ENCODE data around the gene B3GNT3. TPM values are rescaled to one million over a fixed set of nuclear protein-coding genes. Genes with fewer than 3 reads are reported as not detected.

Gene B3GNT3
- total RNA-seq, 1 experiment from 2014 or later, result 22.2 TPM

DNA sequence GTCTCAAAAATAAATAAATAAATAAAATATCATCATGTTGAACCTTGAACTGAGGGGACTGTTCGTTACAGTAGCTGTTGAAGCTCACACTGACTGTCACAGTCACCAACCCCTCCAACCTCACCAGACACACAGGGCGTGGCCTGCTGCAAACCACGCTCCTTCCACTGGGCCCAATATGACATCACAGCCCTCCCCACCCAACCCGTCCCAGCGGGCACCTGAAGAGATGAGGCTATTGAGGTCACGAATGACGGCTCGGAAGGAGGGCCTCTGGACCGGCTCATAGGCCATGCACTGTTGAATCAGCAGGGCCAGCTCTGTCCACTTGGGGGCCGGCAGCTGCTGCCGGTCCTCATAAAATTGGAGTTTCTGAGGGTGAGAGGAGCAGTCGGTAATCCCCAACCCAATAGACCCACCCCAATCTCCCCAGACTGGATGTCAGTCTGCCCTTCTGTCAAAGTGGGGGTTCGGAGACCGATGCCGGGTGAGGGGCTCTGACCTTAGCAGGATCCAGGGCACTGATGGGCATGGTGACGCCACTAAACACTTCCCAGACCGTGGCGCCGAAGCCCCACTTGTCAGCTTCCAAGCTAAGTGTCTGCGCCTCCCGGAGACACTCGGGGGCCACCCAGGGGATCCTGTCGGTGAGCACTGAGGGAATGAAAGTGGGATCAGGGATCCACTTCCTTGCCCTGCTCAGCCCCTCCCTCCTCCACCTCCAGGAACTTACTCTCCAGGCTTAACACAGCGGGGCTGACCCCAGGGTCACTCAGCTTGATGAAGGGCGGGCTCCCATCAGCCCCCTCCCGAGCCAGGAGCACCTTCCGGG lies 39.6 kb downstream of the B3GNT3 start:
- no peaks in the 10 kb centered on the region for H3K79me2 ChIP-seq (ENCODE audit: insufficient read depth, low read length)
- no peak overlapping the region for H3K27ac ChIP-seq (ENCODE audit: low read depth, low read length)
- H3K4me3 ChIP-seq (replicated peaks in 1 of 2; ENCODE audit: low read depth in 1 of 2, low read length in 2 of 2), result no peak overlapping the region
- RAD21 ChIA-PET (ENCODE audit: low non-redundant PET in 1 of 2, low total read pairs in 2 of 2, uncharacterized antibody in 2 of 2, unreplicated experiment in 2 of 2), result no interaction called here
- DNase-seq (ENCODE audit: low read depth, low spot score) (no peak), ATAC-seq (no peak)
- H3K36me3 ChIP-seq (ENCODE audit: control insufficient read depth in 1 of 2, insufficient read depth in 2 of 2, low read length in 2 of 2), result no peaks in the 10 kb centered on the region
- no peaks in the 10 kb centered on the region for H3K9me2 ChIP-seq (ENCODE audit: insufficient read depth)
- H4K20me1 ChIP-seq (ENCODE audit: insufficient read depth), result no peaks in the 10 kb centered on the region
- H3K4me2 ChIP-seq (ENCODE audit: low read length), result no peak overlapping the region
- BruUV-seq (replicated peaks), result no TSS peak
- intact Hi-C loops (cut with micrococcal nuclease), result no loop called here
- TF ChIP-seq, protein P1, sequence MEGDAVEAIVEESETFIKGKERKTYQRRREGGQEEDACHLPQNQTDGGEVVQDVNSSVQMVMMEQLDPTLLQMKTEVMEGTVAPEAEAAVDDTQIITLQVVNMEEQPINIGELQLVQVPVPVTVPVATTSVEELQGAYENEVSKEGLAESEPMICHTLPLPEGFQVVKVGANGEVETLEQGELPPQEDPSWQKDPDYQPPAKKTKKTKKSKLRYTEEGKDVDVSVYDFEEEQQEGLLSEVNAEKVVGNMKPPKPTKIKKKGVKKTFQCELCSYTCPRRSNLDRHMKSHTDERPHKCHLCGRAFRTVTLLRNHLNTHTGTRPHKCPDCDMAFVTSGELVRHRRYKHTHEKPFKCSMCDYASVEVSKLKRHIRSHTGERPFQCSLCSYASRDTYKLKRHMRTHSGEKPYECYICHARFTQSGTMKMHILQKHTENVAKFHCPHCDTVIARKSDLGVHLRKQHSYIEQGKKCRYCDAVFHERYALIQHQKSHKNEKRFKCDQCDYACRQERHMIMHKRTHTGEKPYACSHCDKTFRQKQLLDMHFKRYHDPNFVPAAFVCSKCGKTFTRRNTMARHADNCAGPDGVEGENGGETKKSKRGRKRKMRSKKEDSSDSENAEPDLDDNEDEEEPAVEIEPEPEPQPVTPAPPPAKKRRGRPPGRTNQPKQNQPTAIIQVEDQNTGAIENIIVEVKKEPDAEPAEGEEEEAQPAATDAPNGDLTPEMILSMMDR (IDR thresholded peaks at IDR 0.05 in 2 of 3, conservative IDR thresholded peaks at IDR 0.05 in 1 of 3; ENCODE audit: borderline replicate concordance in 1 of 3, insufficient read depth in 1 of 3, low read depth in 2 of 3, low read length in 2 of 3), result peak in 2 of 3 experiments; percentile 26 to 35; a peak in 3 of 6 replicates
- TF ChIP-seq POLR2A (IDR thresholded peaks at IDR 0.05; ENCODE audit: borderline replicate concordance, extremely low read depth, insufficient read depth, insufficient read length) (no peak), ZNF274 (IDR thresholded peaks at IDR 0.05; ENCODE audit: low read depth, low read length) (no peak)
- H2AFZ ChIP-seq (ENCODE audit: low read depth, low read length, poor library complexity, severe bottlenecking), result no peak overlapping the region
- H3K9me3 ChIP-seq (ENCODE audit: control insufficient read depth in 1 of 2, insufficient read depth in 1 of 2, low read depth in 1 of 2, low read length in 2 of 2), result no peaks in the 10 kb centered on the region
- CTCF ChIA-PET, result no interaction called here
- POLR2A ChIA-PET, result no interaction called here
- H3K27me3 ChIP-seq (ENCODE audit: insufficient read depth, low read length), result no peaks in the 10 kb centered on the region
- H3K4me1 ChIP-seq (ENCODE audit: control insufficient read depth in 1 of 2, insufficient read depth in 2 of 2, low read length in 2 of 2), result peaks cover 12 to 33% of the 10 kb centered on the region in 2 experiments
- no peak overlapping the region for H3K9ac ChIP-seq (ENCODE audit: low read length)

DNA sequence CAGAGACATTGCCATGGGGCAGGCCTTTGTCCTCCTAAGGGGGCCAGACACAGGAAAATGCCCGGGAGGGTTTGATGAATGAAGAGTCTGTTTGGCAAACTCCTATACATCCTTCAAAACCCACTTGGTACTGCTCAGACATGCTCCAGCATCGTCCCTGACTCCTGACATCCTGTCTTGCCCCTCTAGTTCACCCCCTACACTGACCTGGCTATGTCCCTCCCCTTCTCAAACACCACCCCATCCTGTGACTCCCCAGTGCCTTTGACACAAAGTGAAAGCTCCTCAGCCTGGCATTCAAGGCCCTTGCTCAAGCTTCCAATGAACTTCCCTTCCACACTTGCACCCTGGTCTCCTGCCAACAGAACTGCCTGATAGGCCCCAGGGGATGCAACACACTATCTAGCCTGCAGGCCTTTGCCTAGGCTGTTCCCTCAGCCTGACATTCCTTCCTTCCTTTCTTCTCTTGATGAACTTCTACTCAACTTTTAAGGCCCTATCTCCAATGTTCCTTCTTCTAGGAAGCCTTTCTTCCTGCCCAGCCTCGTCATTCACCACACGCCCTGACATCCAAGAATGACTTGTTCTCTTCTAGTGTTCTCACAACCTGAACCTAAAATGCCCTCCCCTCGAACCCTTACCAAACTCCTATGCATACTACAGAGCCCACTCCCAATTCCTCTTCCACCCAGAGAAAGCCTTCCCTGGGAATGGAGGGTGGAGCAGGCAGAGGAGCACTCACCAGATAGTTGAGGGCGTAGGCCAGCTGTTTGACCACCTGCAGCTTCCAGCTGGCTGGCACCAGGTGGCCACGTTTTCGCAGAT lies 40.5 kb downstream of the B3GNT3 start:
- H3K4me1 ChIP-seq (ENCODE audit: control insufficient read depth in 1 of 2, insufficient read depth in 2 of 2, low read length in 2 of 2), result peaks cover 8 to 25% of the 10 kb centered on the region in 2 experiments
- no peaks in the 10 kb centered on the region for H3K9me2 ChIP-seq (ENCODE audit: insufficient read depth)
- H3K9me3 ChIP-seq (ENCODE audit: control insufficient read depth in 1 of 2, insufficient read depth in 1 of 2, low read depth in 1 of 2, low read length in 2 of 2), result no peaks in the 10 kb centered on the region
- intact Hi-C loops (cut with micrococcal nuclease), result no loop called here
- no peak overlapping the region for H2AFZ ChIP-seq (ENCODE audit: low read depth, low read length, poor library complexity, severe bottlenecking)
- CTCF ChIA-PET, result no interaction called here
- DNase-seq (ENCODE audit: low read depth, low spot score) (no peak), ATAC-seq (no peak)
- H3K27ac ChIP-seq (ENCODE audit: low read depth, low read length), result no peak overlapping the region
- no peak overlapping the region for H3K9ac ChIP-seq (ENCODE audit: low read length)
- RAD21 ChIA-PET (ENCODE audit: low non-redundant PET in 1 of 2, low total read pairs in 2 of 2, uncharacterized antibody in 2 of 2, unreplicated experiment in 2 of 2), result no interaction called here
- H3K4me3 ChIP-seq (replicated peaks in 1 of 2; ENCODE audit: low read depth in 1 of 2, low read length in 2 of 2), result no peak overlapping the region
- no peaks in the 10 kb centered on the region for H4K20me1 ChIP-seq (ENCODE audit: insufficient read depth)
- H3K79me2 ChIP-seq (ENCODE audit: insufficient read depth, low read length), result no peaks in the 10 kb centered on the region
- POLR2A ChIA-PET, result no interaction called here
- no peaks in the 10 kb centered on the region for H3K27me3 ChIP-seq (ENCODE audit: insufficient read depth, low read length)
- no peaks in the 10 kb centered on the region for H3K36me3 ChIP-seq (ENCODE audit: control insufficient read depth in 1 of 2, insufficient read depth in 2 of 2, low read length in 2 of 2)
- H3K4me2 ChIP-seq (ENCODE audit: low read length), result no peak overlapping the region
- BruUV-seq (replicated peaks), result no TSS peak
- TF ChIP-seq, protein P2, sequence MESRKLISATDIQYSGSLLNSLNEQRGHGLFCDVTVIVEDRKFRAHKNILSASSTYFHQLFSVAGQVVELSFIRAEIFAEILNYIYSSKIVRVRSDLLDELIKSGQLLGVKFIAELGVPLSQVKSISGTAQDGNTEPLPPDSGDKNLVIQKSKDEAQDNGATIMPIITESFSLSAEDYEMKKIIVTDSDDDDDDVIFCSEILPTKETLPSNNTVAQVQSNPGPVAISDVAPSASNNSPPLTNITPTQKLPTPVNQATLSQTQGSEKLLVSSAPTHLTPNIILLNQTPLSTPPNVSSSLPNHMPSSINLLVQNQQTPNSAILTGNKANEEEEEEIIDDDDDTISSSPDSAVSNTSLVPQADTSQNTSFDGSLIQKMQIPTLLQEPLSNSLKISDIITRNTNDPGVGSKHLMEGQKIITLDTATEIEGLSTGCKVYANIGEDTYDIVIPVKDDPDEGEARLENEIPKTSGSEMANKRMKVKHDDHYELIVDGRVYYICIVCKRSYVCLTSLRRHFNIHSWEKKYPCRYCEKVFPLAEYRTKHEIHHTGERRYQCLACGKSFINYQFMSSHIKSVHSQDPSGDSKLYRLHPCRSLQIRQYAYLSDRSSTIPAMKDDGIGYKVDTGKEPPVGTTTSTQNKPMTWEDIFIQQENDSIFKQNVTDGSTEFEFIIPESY (IDR thresholded peaks at IDR 0.05; ENCODE audit: extremely low read depth, insufficient replicate concordance, low read length), result no peak
- no peak for TF ChIP-seq POLR2A (IDR thresholded peaks at IDR 0.05; ENCODE audit: borderline replicate concordance, extremely low read depth, insufficient read depth, insufficient read length)
- no peak for TF ChIP-seq YY1 (IDR thresholded peaks at IDR 0.05; ENCODE audit: extremely low read depth, insufficient replicate concordance, low read depth, low read length)
- TF ChIP-seq SP1 (IDR thresholded peaks at IDR 0.05; ENCODE audit: low read depth), result no peak
- no peak for TF ChIP-seq ZFX (IDR thresholded peaks at IDR 0.05)
- TF ChIP-seq, protein P3, sequence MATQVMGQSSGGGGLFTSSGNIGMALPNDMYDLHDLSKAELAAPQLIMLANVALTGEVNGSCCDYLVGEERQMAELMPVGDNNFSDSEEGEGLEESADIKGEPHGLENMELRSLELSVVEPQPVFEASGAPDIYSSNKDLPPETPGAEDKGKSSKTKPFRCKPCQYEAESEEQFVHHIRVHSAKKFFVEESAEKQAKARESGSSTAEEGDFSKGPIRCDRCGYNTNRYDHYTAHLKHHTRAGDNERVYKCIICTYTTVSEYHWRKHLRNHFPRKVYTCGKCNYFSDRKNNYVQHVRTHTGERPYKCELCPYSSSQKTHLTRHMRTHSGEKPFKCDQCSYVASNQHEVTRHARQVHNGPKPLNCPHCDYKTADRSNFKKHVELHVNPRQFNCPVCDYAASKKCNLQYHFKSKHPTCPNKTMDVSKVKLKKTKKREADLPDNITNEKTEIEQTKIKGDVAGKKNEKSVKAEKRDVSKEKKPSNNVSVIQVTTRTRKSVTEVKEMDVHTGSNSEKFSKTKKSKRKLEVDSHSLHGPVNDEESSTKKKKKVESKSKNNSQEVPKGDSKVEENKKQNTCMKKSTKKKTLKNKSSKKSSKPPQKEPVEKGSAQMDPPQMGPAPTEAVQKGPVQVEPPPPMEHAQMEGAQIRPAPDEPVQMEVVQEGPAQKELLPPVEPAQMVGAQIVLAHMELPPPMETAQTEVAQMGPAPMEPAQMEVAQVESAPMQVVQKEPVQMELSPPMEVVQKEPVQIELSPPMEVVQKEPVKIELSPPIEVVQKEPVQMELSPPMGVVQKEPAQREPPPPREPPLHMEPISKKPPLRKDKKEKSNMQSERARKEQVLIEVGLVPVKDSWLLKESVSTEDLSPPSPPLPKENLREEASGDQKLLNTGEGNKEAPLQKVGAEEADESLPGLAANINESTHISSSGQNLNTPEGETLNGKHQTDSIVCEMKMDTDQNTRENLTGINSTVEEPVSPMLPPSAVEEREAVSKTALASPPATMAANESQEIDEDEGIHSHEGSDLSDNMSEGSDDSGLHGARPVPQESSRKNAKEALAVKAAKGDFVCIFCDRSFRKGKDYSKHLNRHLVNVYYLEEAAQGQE (IDR thresholded peaks at IDR 0.05; ENCODE audit: low read depth), result no peak

Measured in HCT116 (cell line).